Keratinocyte (primary cell): ENCODE results near the gene TNFSF10. TPM values are rescaled to one million over a fixed set of nuclear protein-coding genes. Genes with fewer than 3 reads are reported as not detected.

Source experiments
- DNase-seq: peaks from one replicate; pipeline ENCODE4 v3.0.0-alpha.2; 2011; ENCODE audit warnings: low read depth, missing footprints, low spot score
- FAIRE-seq: peaks from 2 replicates; lab custom pipeline; 2011; peaks lifted over from hg19 to GRCh38; lab: Jason Lieb, UNC
- H2AFZ ChIP-seq: 2 replicates; pipeline ENCODE4 v1.6.0; 2012; ENCODE audit warnings: low read length, control low read depth, inconsistent platforms; ENCODE audit not compliant: control insufficient read depth
- H3K27ac ChIP-seq: 2 replicates; pipeline ENCODE4 v1.5.1; 2011; ENCODE audit warnings: low read length; ENCODE audit not compliant: control insufficient read depth, insufficient read depth
- H3K27me3 ChIP-seq: 3 replicates; pipeline ENCODE4 v1.6.0; 2011; ENCODE audit warnings: low read length; ENCODE audit not compliant: control insufficient read depth, insufficient read depth; ENCODE audit errors: extremely low read depth
- H3K36me3 ChIP-seq, 2 experiments: 2 replicates in 1 of 2; 3 replicates in 1 of 2; pipeline ENCODE4 v1.5.1; 2011; ENCODE audit warnings: low read length in 2 of 2, mild to moderate bottlenecking in 1 of 2; ENCODE audit not compliant: control insufficient read depth in 2 of 2, insufficient read depth in 2 of 2; ENCODE audit errors: extremely low read depth in 1 of 2
- H3K4me1 ChIP-seq: 3 replicates; pipeline ENCODE4 v1.5.1; 2011; ENCODE audit warnings: low read length; ENCODE audit not compliant: control insufficient read depth, insufficient read depth; ENCODE audit errors: extremely low read depth
- H3K4me2 ChIP-seq: 3 replicates; pipeline ENCODE4 v1.6.0; 2011; ENCODE audit warnings: low read depth, low read length; ENCODE audit not compliant: control insufficient read depth, insufficient read depth; ENCODE audit errors: extremely low read depth
- H3K4me3 ChIP-seq, 3 experiments: fragments of 200-600 bp in 1 of 3; sonication (generic) in 1 of 3; 2 replicates in 2 of 3; 3 replicates in 1 of 3; pipeline ENCODE4 v1.5.1; 2011 to 2016; ENCODE audit warnings: low read length in 3 of 3, mild to moderate bottlenecking in 3 of 3, control low read depth in 2 of 3, inconsistent platforms in 1 of 3, low read depth in 1 of 3, mixed read lengths in 1 of 3, mixed run types in 1 of 3, moderate library complexity in 1 of 3; ENCODE audit not compliant: control insufficient read depth in 2 of 3, insufficient read depth in 2 of 3; ENCODE audit errors: extremely low read depth in 1 of 3
- H3K79me2 ChIP-seq: 2 replicates; pipeline ENCODE4 v1.6.0; 2012; ENCODE audit warnings: low read length; ENCODE audit not compliant: control insufficient read depth, insufficient read depth
- H3K9ac ChIP-seq: 3 replicates; pipeline ENCODE4 v1.6.0; 2011; ENCODE audit warnings: low read length; ENCODE audit not compliant: control insufficient read depth, insufficient read depth; ENCODE audit errors: extremely low read depth
- H3K9me1 ChIP-seq: 3 replicates; pipeline ENCODE4 v1.6.0; 2011; ENCODE audit warnings: low read length; ENCODE audit not compliant: control insufficient read depth, insufficient read depth; ENCODE audit errors: extremely low read depth
- H3K9me3 ChIP-seq: 2 replicates; pipeline ENCODE4 v1.5.1; 2012; ENCODE audit warnings: low read depth, low read length; ENCODE audit not compliant: control insufficient read depth
- H4K20me1 ChIP-seq: 3 replicates; pipeline ENCODE4 v1.6.0; 2011; ENCODE audit warnings: low read length; ENCODE audit not compliant: control insufficient read depth, insufficient read depth; ENCODE audit errors: extremely low read depth
- EZH2 ChIP-seq: IDR thresholded peaks from one replicate; pipeline ENCODE4 v1.6.1; 2012; ENCODE audit warnings: inconsistent platforms, mild to moderate bottlenecking, low read length, moderate library complexity
- dilution Hi-C: fragments of 300-500 bp; cut with MboI; formaldehyde crosslinking; loops from one replicate; pipeline ENCODE4 v1.7.0; 2020; ENCODE audit warnings: low sequenced_read_pairs; ENCODE audit not compliant: extremely low pct_ligation_motif_present
- polyA plus RNA-seq, 5 experiments: library from polyadenylated mRNA; depleted of rRNA in 3 of 5; stranded (reverse) in 3 of 5; stranded (forward) in 1 of 5; unstranded in 1 of 5; fragments of >200 nt; gene quantifications; 1 replicate in 1 of 5; 2 replicates in 3 of 5; 3 replicates in 1 of 5; pipeline versions ENCODE4 v1.2.1 to v1.2.3, GENCODE V29; 2011 to 2012; ENCODE audit warnings: missing spikeins in 2 of 5, low read depth in 1 of 5, low replicate concordance in 1 of 5
- TF ChIP-seq, protein P1 (sequence below), 3 experiments: IDR thresholded peaks in 1 of 3; conservative IDR thresholded peaks in 1 of 3; optimal IDR thresholded peaks in 1 of 3; 2 replicates in 2 of 3; 3 replicates in 1 of 3; pipeline versions ENCODE3 to v1.5.1; 2011; ENCODE audit warnings: low read length in 3 of 3, mild to moderate bottlenecking in 3 of 3, moderate library complexity in 2 of 3, control low read depth in 1 of 3, inconsistent platforms in 1 of 3; ENCODE audit not compliant: insufficient read depth in 2 of 3; ENCODE audit errors: extremely low read depth in 1 of 3

TNFSF10 gene
- polyA plus RNA-seq, 1 donor (not counting 4 experiments of a cell fraction or from before 2014, with no cell fraction given) = 21.7 TPM

DNA sequence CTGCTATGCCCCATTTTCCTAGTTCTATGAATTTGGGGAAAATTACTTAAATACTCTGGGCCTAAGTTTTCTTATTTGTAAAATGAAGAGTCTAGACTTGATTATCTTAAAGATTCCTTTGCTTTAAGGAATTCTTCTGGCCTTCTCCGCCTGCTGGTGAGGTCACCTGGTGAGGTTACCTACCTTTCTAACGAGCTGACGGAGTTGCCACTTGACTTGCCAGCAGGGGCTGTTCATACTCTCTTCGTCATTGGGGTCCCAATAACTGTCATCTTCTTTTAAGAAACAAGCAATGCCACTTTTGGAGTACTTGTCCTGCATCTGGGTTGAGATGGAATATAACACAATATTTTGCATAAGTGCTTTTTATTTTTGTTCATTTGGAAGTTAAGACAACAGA lies 8.6 kb downstream of the TNFSF10 start:
- TF ChIP-seq EZH2 = no peak
- TF ChIP-seq, protein P1, sequence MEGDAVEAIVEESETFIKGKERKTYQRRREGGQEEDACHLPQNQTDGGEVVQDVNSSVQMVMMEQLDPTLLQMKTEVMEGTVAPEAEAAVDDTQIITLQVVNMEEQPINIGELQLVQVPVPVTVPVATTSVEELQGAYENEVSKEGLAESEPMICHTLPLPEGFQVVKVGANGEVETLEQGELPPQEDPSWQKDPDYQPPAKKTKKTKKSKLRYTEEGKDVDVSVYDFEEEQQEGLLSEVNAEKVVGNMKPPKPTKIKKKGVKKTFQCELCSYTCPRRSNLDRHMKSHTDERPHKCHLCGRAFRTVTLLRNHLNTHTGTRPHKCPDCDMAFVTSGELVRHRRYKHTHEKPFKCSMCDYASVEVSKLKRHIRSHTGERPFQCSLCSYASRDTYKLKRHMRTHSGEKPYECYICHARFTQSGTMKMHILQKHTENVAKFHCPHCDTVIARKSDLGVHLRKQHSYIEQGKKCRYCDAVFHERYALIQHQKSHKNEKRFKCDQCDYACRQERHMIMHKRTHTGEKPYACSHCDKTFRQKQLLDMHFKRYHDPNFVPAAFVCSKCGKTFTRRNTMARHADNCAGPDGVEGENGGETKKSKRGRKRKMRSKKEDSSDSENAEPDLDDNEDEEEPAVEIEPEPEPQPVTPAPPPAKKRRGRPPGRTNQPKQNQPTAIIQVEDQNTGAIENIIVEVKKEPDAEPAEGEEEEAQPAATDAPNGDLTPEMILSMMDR (optimal IDR thresholded peaks at IDR 0.05 in 1 of 3, IDR thresholded peaks at IDR 0.05 in 1 of 3, conservative IDR thresholded peaks at IDR 0.05 in 1 of 3; ENCODE audit: extremely low read depth in 1 of 3, insufficient read depth in 2 of 3, low read length in 3 of 3) = no peak
- H4K20me1 ChIP-seq = no peaks in the 10 kb centered on the region
- FAIRE-seq (no peak), DNase-seq (no peak)
- no peaks in the 10 kb centered on the region for H3K9me3 ChIP-seq
- H3K9ac ChIP-seq = no peak overlapping the region
- H3K4me1 ChIP-seq = peaks cover 36% of the 10 kb centered on the region
- no peak overlapping the region for H3K27ac ChIP-seq
- H3K36me3 ChIP-seq = peaks cover 0 to 6% of the 10 kb centered on the region in 2 experiments
- dilution Hi-C loops = no loop called here
- no peak overlapping the region for H3K4me2 ChIP-seq
- no peak overlapping the region for H2AFZ ChIP-seq
- H3K27me3 ChIP-seq = no peaks in the 10 kb centered on the region
- no peak overlapping the region for H3K4me3 ChIP-seq
- H3K9me1 ChIP-seq = no peaks in the 10 kb centered on the region
- H3K79me2 ChIP-seq = no peaks in the 10 kb centered on the region

DNA sequence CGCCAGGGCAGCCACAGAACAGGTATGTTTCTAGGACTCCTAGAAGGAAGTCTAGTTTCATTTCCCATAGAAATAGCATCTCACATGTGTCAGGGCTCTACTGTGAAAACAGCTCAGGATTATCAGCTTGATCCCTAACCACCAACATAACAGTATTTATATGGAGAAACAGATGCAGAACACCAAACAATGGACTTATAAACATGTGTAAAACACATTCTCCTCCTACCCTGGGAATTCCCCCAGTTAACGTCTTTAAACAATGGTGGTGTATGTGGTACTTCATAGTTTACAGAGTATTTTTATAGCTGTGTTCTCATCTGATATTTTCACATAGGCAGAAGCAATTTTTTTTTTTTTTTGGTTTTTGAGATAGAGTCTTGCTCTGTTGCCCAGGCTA lies 9.7 kb downstream of the TNFSF10 start:
- no peak overlapping the region for H2AFZ ChIP-seq
- no peak overlapping the region for H3K4me2 ChIP-seq
- DNase-seq (no peak), FAIRE-seq (no peak)
- H3K9me3 ChIP-seq = no peaks in the 10 kb centered on the region
- no peak overlapping the region for H3K27ac ChIP-seq
- dilution Hi-C loops = no loop called here
- H3K27me3 ChIP-seq = no peaks in the 10 kb centered on the region
- TF ChIP-seq, protein P1 (optimal IDR thresholded peaks at IDR 0.05 in 1 of 3, IDR thresholded peaks at IDR 0.05 in 1 of 3, conservative IDR thresholded peaks at IDR 0.05 in 1 of 3; ENCODE audit: extremely low read depth in 1 of 3, insufficient read depth in 2 of 3, low read length in 3 of 3) = no peak
- TF ChIP-seq EZH2 = no peak
- H3K4me1 ChIP-seq = peaks cover 31% of the 10 kb centered on the region
- no peaks in the 10 kb centered on the region for H4K20me1 ChIP-seq
- H3K79me2 ChIP-seq = no peaks in the 10 kb centered on the region
- H3K9me1 ChIP-seq = no peaks in the 10 kb centered on the region
- H3K4me3 ChIP-seq = no peak overlapping the region
- peaks cover 0 to 6% of the 10 kb centered on the region in 2 experiments for H3K36me3 ChIP-seq
- no peak overlapping the region for H3K9ac ChIP-seq
